ENCODE data around the gene SEMA5A.

DNA sequence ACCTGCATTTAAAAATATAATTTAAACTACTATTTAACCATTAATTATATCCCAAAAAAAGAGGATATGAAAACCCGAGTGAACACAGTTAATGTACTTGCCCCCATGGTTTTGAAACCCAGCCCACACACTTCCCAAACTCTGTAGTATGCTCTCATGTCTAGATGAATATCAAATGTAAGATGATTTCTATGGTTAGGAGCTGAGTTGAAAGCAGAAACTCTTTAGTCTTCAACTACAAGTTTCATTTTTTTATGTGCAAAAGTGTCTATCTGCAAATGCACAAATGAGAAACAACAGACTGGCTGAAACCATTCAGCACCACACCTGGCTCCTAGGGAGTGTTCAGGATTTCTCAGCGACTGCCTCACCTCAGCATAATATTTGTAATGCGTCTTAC is 183.3 kb downstream of the SEMA5A start:
- no peak for TF ChIP-seq POLR2A (IDR thresholded peaks at IDR 0.05; ENCODE audit: low read depth, low read length)
- TF ChIP-seq TAF1 (IDR thresholded peaks at IDR 0.05; ENCODE audit: borderline replicate concordance, low read depth, low read length) = no peak
- TF ChIP-seq POLR2AphosphoS5 (IDR thresholded peaks at IDR 0.05; ENCODE audit: low read depth, low read length) = no peak

Measured in GM12892 (cell line).